C4-2B (cell line): ENCODE results near the gene HID1.

Experiments
- H3K27ac ChIP-seq: fragments of 450-650 bp; 2 replicates; pipeline ENCODE4 v1.5.1; 2017
- CTCF ChIP-seq: fragments of 450-650 bp; conservative IDR thresholded peaks from 2 replicates; pipeline ENCODE4 v1.5.1; 2017; ENCODE audit warnings: mild to moderate bottlenecking
- ZFX ChIP-seq: fragments of 450-650 bp; IDR thresholded peaks from 2 replicates; pipeline ENCODE4 v1.6.1; 2017

The HID1 gene

GRCh38 chr17:74922172-74922571 is 50.4 kb downstream of the HID1 start:
- TF ChIP-seq ZFX (no peak), CTCF (no peak)
- H3K27ac ChIP-seq, result no peak overlapping the region

- H3K27ac ChIP-seq, result no peak overlapping the region
- TF ChIP-seq ZFX (no peak), CTCF (no peak)
Observed at GRCh38 chr17:74921769-74922168, 50.8 kb downstream of the HID1 start.

- no peak overlapping the region for H3K27ac ChIP-seq
- TF ChIP-seq ZFX (no peak), CTCF (no peak)
Observed at GRCh38 chr17:74921026-74921681, 51.4 kb downstream of the HID1 start.

GRCh38 chr17:74920642-74921025 is 51.9 kb downstream of the HID1 start:
- no peak overlapping the region for H3K27ac ChIP-seq
- no peak for TF ChIP-seq CTCF
- no peak for TF ChIP-seq ZFX

- no peak overlapping the region for H3K27ac ChIP-seq
- TF ChIP-seq ZFX (no peak), CTCF (no peak)
Observed at GRCh38 chr17:74920306-74920620, 52.3 kb downstream of the HID1 start.

- TF ChIP-seq ZFX, result no peak
- peak; percentile 80 for TF ChIP-seq CTCF
- no peak overlapping the region for H3K27ac ChIP-seq
Observed at GRCh38 chr17:74919440-74920305, 52.9 kb downstream of the HID1 start.

- TF ChIP-seq CTCF (no peak), ZFX (no peak)
- no peak overlapping the region for H3K27ac ChIP-seq
Observed at GRCh38 chr17:74918906-74919305, 53.7 kb downstream of the HID1 start.
